AG09309 (cell line): ENCODE results near the gene RIT2.

ENCODE experiments used
- DNase-seq: peaks from one replicate; pipeline ENCODE4 v3.0.0-alpha.2; 2010; ENCODE audit warnings: low read depth
- H3K4me3 ChIP-seq: 2 replicates; pipeline ENCODE4 v1.5.1; 2011; ENCODE audit warnings: mild to moderate bottlenecking, low read depth, low read length, moderate library complexity; ENCODE audit not compliant: control insufficient read depth
- TF ChIP-seq, protein P1 (sequence below): IDR thresholded peaks from 2 replicates; pipeline ENCODE4 v1.5.1; 2011; ENCODE audit warnings: mild to moderate bottlenecking, low read depth, low read length, inconsistent platforms; ENCODE audit not compliant: insufficient read depth, control insufficient read depth; ENCODE audit errors: missing control alignments

RIT2 gene

DNA sequence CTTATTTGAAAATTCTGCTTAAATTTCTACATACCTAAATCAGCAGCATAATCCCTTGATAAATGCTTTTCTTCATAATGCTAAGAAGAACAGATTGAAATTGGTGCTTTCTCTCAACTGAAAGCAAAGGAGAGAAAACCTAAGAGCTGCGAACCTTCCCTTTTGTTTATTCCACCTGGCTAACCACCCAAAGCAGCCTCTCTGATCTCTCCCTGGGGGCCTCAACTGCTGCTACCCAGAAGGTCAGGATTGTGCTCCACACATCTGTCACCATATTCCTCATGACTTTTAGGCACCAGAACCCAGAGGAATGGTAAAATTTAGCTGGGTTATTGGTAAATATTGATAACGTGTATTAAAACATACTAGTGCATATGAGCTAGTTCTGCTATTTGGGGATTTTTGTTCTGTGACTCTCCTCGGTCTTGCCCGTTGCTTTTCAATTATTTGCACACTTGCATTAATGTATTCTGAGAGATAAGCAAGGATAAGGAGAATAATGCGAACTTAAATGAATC lies 334.1 kb downstream of the RIT2 start:
- no peak overlapping the region for H3K4me3 ChIP-seq
- DNase-seq = no peak
- TF ChIP-seq, protein P1, sequence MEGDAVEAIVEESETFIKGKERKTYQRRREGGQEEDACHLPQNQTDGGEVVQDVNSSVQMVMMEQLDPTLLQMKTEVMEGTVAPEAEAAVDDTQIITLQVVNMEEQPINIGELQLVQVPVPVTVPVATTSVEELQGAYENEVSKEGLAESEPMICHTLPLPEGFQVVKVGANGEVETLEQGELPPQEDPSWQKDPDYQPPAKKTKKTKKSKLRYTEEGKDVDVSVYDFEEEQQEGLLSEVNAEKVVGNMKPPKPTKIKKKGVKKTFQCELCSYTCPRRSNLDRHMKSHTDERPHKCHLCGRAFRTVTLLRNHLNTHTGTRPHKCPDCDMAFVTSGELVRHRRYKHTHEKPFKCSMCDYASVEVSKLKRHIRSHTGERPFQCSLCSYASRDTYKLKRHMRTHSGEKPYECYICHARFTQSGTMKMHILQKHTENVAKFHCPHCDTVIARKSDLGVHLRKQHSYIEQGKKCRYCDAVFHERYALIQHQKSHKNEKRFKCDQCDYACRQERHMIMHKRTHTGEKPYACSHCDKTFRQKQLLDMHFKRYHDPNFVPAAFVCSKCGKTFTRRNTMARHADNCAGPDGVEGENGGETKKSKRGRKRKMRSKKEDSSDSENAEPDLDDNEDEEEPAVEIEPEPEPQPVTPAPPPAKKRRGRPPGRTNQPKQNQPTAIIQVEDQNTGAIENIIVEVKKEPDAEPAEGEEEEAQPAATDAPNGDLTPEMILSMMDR = no peak

- H3K4me3 ChIP-seq = no peak overlapping the region
- no peak for DNase-seq
- TF ChIP-seq, protein P1 = no peak
Measured at GRCh38 chr18:42780171-42780570, 335.3 kb downstream of the RIT2 start.

- H3K4me3 ChIP-seq = no peak overlapping the region
- DNase-seq = no peak
- TF ChIP-seq, protein P1 = no peak
Measured at GRCh38 chr18:42778445-42779042, 336.9 kb downstream of the RIT2 start.

- no peak for DNase-seq
- TF ChIP-seq, protein P1 = no peak
Measured at GRCh38 chr18:42778024-42778423, 337.5 kb downstream of the RIT2 start.

GRCh38 chr18:42773870-42774269 lies 341.6 kb downstream of the RIT2 start:
- no peak overlapping the region for H3K4me3 ChIP-seq
- TF ChIP-seq, protein P1 = no peak
- DNase-seq = no peak

More at GRCh38 chr18:42778024-42778423, 337.5 kb downstream of the RIT2 start:
- H3K4me3 ChIP-seq = no peak overlapping the region

GRCh38 chr18:42771936-42772335 lies 343.5 kb downstream of the RIT2 start:
- H3K4me3 ChIP-seq = no peak overlapping the region
- no peak for DNase-seq
- TF ChIP-seq, protein P1 = no peak
